HG03175 (cell line): Measurements from ENCODE around the gene USP9Y.

Source experiments
- ATAC-seq: cut with Tn5 transposase; IDR thresholded peaks from one replicate; pipeline ENCODE4 v1.9.1; 2021; ENCODE audit warnings: mild to moderate bottlenecking, moderate library complexity; ENCODE audit not compliant: unreplicated experiment

USP9Y gene

DNA sequence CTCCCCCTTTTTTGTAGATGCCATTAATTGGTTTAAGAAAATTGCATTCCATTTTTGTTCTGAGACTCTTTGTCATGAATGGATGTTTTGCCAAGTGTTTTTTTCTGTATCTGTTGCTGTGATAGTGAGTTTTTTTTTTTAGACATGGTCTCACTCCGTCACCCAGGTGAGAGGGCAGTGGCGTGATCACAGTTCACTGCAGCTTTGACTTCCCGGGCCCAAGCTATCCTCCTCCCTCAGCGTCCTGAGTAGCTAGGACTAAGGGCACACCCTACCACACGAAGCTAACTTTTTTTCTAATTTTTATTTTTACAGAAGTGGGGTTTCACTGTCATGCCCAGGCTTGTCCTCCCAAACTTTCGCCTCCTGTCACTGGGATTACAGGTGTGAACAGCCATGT is 51.8 kb downstream of the USP9Y start:
- no peak for ATAC-seq

DNA sequence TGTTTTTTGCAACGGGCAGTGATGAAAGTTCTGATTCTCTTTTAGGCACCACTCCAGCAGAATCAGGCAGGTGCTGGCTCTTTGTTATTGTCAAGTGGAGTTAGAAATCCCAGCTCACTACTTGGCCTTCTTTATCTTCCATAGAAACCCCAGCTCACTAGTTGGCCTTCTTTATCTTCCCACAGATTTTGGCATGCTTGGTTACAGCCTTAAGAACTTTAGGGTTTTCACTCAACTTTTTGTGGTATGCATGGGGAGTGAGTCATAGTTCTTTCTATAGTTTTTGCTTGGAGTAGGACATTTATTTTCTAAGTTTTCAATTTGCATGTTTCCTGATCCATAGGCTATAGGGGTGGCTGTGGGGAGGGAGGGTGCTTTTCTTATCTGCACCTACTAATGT is 55.0 kb downstream of the USP9Y start:
- ATAC-seq: no peak

DNA sequence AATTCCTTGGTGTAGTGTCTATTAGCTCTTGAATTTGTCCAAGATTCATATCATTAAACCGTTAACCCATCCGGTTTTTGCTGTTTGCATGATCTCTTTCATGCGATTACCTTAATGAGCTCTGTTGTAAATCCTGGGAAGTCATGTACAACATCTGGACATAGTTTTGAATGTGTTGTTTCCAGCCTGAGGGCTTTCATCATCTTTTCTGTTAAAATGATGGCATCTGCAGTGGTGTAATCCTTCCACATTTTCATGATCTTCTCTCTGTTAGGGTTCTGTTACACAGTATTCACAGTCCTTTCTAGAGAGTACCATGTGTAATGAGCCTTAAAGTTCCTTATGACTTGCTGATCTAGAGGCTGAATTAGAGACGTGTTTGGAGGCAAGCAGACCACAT is 64.9 kb downstream of the USP9Y start:
- no peak for ATAC-seq

DNA sequence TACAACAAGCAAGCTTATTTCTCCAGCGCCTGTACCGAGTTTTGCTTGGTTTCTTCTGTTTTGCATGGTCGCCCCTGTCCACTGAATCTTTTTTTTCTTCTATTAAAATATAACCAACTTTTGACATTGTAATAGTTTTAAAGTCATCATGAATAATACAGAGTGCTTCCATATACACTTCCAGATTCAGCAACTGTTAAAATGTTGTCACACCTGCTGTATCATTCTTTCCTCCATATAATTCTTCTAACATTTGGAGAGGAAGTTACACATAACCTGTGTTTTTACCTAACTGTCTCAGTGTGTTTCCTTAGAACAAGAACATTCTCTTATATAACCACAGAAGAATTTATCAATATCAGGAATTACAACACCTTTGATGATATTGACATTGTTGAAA is 83.5 kb downstream of the USP9Y start:
- ATAC-seq: no peak

DNA sequence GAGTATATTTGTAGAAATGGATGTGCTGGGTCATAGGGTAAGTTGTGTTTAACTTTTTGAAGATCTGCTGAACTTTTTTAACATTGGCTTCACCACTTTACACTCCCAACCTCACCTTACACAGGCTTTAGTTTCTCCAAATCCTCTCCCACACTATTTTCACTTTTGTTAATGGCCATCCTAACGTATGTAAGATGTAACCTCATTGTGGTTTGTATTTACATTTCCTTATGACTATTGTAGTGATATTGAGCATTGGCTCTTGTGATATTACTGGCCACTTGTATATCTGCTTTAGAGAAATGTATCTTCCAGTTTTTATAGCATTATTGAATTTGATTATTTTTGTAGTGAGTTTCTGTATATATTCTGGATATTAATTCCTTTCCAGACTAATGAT is 93.0 kb downstream of the USP9Y start:
- ATAC-seq: no peak

- no peak for ATAC-seq
Observed at GRCh38 chrY:12808046-12808445, 107.0 kb downstream of the USP9Y start.

DNA sequence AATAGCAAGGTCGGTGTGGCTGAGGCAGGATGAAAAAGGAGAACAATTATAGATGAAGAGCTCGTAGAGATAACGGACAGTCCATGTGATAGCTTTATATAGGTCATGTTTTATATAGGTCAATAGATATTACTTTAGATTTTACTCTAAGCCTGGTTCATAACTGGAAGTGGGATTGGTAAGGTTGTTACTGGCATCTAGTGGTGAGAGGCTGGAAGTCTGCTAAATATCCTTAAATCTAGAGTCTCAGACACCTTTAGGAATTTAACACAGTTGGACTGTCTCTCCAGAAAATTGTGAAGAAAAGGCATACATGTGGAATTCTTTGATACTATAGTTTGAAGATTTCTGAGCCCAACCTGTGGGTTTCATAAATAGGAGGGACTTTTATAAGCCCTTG is 108.0 kb downstream of the USP9Y start:
- no peak for ATAC-seq

- no peak for ATAC-seq
Observed at GRCh38 chrY:12823408-12823807, 122.4 kb downstream of the USP9Y start.

GRCh38 chrY:12826791-12827190 is 125.8 kb downstream of the USP9Y start:
- ATAC-seq: no peak

DNA sequence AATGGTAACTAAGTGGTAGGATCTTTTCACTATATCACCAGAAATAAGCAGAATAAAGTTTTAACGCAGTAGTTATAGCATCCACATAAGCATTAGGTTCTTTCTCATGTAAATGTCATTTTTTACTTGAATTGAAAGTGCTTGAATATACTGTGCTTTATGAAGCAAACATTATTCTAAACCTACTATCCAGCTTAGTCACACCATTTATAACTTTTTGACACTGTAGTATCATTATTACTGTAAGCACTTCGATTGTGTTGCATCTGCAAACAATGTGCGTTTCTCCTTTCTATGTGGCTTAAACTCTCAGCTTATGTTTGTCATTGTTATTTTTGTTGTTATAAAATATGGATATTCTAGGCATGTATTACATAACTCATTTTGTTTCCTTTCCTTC is 132.3 kb downstream of the USP9Y start:
- no peak for ATAC-seq

DNA sequence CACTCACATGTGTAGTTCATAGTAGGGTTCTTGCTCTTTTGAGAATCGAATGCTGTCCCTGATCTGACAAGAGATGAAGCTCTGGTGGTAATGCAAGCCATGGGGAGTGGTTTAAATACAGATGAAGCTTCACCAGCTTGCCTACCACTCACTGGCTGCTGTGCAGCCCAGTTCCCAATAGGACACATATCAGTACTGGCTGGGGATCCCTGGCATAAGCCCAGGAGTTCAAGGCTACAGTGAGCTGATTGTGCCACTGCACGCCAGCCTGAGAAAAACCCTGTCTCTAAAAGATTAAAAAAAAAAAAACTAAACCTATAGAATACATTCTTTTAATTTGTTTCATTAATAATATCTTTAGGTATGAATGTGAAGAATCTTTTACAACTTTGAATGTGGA is 136.5 kb downstream of the USP9Y start:
- ATAC-seq: no peak

- ATAC-seq: no peak
Observed at GRCh38 chrY:12841368-12841767, 140.3 kb downstream of the USP9Y start.

DNA sequence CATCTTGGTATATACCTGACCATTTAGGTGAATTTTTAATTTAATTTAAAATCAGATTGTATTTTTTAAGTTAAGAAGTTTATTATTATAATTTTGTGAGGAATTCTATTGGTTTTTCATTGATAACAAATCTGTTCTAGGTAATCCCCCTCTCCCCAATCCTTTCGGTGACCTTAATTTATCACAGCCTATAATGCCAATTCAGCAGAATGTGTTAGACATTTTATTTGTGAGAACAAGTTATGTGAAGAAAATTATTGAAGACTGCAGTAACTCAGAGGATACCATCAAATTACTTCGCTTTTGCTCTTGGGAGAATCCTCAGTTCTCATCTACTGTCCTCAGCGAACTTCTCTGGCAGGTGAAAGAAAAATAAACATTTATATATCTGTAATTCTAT is 145.8 kb downstream of the USP9Y start:
- no peak for ATAC-seq

- no peak for ATAC-seq
Observed at GRCh38 chrY:12855791-12856275, 154.8 kb downstream of the USP9Y start.

DNA sequence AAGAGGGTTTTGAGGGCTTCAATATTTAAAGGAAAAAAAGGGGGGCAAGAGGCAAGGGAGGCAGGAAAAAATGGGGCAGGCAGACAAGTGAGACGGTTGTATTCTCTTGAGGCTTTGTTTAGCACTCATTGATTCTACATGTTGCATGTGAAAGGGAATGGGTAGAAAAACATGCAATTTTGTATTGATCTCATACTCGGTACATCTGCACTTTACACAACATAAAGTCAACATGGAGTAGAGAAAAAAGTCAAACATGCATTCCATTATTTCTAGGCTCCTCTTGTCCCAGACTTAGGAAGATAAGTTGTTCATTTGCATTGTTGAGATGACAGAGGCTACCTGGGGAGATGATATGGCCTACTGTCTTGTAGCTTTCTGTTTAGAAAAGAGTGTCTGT is 166.9 kb downstream of the USP9Y start:
- ATAC-seq: no peak

- no peak for ATAC-seq
Observed at GRCh38 chrY:12896973-12897372, 195.9 kb downstream of the USP9Y start.

GRCh38 chrY:12898604-12899003 is 197.6 kb downstream of the USP9Y start:
- no peak for ATAC-seq

- ATAC-seq: peak; percentile 85
Observed at GRCh38 chrY:12904618-12905516, 203.8 kb downstream of the USP9Y start, which contains the start of gene DDX3Y. TSS of gene DDX3Y (plus strand) at chrY:12904868. CDS start at chrY:12904937, 69 bp downstream.

DNA sequence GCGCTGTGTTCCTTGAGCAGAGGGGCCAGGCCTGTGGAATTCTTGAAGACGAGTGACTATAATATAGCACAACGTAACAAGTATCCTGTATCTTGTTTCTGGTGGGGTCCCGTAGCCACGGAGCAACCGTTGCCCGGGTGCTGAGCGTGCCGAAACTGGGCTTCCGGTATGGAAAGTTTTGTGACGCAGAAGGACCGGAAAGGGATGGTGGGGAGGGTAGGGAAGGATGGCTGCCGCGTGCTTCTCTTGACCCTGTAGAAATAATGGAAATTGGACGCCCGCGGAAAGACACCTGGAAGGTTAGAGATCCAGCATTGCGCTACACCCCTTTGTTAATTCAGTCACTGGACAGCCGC is 204.5 kb downstream of the USP9Y start:
- ATAC-seq: peak; percentile 62

DNA sequence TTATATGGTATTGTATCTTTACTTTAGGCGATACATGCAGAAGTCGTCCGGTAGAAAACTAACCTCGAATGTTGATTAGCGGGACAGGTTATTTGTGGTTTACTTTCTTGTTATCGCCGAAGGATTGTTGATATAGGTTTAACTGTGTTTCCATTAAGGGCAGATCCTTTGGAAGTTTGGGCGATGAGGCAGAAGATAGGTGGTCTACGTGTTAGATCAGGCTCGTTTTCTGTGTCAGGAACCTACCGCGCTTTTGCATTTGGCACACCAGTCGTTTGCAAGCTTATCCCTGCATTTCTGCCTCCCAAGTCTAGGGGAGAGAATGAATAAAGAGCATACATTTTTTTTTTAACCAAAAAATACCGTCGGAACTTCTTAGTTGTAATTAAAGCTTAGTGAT is 204.9 kb downstream of the USP9Y start:
- ATAC-seq: no peak
